RWPE1 (cell line): ENCODE results near the gene FBXL15.

Experiments
- CTCF ChIA-PET: fragments of 350-600 bp; sonication (Branson Sonifier 250); formaldehyde crosslinking; extraction: SDS; loops from one replicate; lab custom pipeline; 2021; lab: Yijun Ruan, JAX
- POLR2A ChIA-PET: fragments of 400-600 bp; formaldehyde crosslinking; extraction: SDS; loops from one replicate; lab custom pipeline; 2020; ENCODE audit warnings: antibody characterized with exemption; ENCODE audit not compliant: low non-redundant PET; lab: Yijun Ruan, JAX
- DNase-seq: peaks from one replicate; pipeline ENCODE4 v3.0.0; 2012; ENCODE audit warnings: low spot score
- H3K27ac ChIP-seq: fragments of 450-650 bp; 2 replicates; pipeline ENCODE4 v1.5.1; 2017
- TF ChIP-seq, protein P1 (sequence below): fragments of 450-650 bp; conservative IDR thresholded peaks from 2 replicates; pipeline ENCODE4 v1.5.1; 2017; ENCODE audit warnings: low read depth, mild to moderate bottlenecking

The FBXL15 gene

DNA sequence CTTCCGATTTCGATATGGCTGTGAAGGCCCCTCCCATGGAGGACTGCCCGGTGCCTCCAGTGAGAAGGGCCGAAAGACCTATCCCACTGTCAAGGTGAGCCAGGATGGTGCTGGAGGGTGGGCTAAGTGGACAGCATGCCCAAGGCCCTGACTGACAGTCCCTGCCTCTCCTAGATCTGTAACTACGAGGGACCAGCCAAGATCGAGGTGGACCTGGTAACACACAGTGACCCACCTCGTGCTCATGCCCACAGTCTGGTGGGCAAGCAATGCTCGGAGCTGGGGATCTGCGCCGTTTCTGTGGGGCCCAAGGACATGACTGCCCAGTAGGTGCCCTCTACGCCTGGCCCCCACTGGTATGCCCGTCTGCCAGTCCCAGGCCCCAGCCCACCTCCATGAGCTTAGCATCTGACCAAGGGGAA lies 23.9 kb upstream of the FBXL15 start:
- TF ChIP-seq, protein P1, sequence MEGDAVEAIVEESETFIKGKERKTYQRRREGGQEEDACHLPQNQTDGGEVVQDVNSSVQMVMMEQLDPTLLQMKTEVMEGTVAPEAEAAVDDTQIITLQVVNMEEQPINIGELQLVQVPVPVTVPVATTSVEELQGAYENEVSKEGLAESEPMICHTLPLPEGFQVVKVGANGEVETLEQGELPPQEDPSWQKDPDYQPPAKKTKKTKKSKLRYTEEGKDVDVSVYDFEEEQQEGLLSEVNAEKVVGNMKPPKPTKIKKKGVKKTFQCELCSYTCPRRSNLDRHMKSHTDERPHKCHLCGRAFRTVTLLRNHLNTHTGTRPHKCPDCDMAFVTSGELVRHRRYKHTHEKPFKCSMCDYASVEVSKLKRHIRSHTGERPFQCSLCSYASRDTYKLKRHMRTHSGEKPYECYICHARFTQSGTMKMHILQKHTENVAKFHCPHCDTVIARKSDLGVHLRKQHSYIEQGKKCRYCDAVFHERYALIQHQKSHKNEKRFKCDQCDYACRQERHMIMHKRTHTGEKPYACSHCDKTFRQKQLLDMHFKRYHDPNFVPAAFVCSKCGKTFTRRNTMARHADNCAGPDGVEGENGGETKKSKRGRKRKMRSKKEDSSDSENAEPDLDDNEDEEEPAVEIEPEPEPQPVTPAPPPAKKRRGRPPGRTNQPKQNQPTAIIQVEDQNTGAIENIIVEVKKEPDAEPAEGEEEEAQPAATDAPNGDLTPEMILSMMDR, result no peak
- H3K27ac ChIP-seq, result peak overlapping the region; percentile 85
- POLR2A ChIA-PET, result interaction anchor here (0.6 kb wide), 1 partner anchor 184 kb away, joined by 7 read pairs; no protein-coding TSS in a partner anchor
- CTCF ChIA-PET, result interaction anchor here (4.6 to 7.6 kb wide), 2 partner anchors 25 to 166 kb away, joined by 41 to 108 read pairs; partner anchors contain the start of gene FBXL15
- DNase-seq, result no peak

DNA sequence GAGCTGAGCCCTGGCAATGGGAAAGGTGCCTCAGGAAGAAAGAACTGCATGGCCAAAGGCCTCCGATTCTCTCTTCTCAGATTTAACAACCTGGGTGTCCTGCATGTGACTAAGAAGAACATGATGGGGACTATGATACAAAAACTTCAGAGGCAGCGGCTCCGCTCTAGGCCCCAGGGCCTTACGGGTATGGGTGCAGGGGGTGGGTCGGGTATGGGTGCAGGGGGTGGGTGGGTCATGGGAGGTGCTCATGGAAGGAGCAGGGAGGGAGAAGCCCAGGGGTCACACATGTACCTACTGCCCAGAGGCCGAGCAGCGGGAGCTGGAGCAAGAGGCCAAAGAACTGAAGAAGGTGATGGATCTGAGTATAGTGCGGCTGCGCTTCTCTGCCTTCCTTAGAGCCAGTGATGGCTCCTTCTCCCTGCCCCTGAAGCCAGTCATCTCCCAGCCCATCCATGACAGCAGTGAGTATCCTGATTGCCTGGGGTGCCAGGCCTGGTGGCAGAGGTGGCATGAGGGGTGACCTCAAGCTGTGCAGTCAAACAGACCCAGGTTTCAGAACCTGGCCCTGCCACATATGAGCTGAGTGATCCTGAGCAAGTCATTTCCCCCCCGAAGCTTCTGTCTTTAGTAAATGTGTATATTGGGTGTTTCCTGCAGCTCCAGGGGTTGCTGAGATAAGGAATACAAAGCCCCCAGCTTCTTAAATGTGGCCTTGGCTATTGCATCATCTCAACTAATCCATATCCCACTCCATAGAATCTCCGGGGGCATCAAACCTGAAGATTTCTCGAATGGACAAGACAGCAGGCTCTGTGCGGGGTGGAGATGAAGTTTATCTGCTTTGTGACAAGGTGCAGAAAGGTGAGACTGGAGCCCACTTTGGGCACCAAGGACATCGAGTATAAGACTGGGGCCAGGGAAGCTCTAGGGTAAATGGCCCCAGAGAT lies 23.1 kb upstream of the FBXL15 start:
- TF ChIP-seq, protein P1, result no peak
- peak overlapping the region; percentile 85 for H3K27ac ChIP-seq
- POLR2A ChIA-PET, result no interaction called here
- no peak for DNase-seq
- CTCF ChIA-PET, result interaction anchor here (3.2 to 8.9 kb wide), 4 partner anchors 13 to 167 kb away, joined by 27 to 108 read pairs (median 60); partner anchors contain the start of gene FBXL15

DNA sequence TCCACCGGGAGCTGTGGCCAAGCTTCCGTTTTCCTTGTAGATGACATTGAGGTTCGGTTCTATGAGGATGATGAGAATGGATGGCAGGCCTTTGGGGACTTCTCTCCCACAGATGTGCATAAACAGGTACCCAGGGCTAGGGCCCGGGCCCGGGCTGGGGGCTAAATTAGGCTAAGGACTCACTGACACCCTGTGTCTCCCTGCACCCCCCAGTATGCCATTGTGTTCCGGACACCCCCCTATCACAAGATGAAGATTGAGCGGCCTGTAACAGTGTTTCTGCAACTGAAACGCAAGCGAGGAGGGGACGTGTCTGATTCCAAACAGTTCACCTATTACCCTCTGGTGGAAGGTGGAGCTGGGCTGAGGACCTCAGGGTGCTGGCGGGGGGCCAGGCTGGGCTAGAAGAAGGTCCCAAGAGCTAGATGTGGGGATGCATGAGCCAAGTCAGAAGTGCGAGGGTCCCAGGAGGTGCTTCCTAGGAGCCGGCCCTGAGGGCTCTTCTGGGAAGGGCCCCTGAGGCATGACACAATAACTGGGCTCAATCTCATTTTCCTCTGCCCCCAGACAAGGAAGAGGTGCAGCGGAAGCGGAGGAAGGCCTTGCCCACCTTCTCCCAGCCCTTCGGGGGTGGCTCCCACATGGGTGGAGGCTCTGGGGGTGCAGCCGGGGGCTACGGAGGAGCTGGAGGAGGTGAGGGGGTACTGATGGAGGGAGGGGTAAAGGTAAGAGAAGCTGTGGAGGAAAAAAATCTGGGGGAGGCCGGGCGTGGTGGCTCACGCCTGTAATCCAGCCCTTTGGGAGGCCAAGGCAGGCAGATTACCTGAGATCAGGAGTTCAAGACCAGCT lies 22.2 kb upstream of the FBXL15 start:
- POLR2A ChIA-PET, result interaction anchor here (0.7 kb wide), 1 partner anchor 226 kb away, joined by 4 read pairs; no protein-coding TSS in a partner anchor
- peak overlapping the region; percentile 85 for H3K27ac ChIP-seq

DNA sequence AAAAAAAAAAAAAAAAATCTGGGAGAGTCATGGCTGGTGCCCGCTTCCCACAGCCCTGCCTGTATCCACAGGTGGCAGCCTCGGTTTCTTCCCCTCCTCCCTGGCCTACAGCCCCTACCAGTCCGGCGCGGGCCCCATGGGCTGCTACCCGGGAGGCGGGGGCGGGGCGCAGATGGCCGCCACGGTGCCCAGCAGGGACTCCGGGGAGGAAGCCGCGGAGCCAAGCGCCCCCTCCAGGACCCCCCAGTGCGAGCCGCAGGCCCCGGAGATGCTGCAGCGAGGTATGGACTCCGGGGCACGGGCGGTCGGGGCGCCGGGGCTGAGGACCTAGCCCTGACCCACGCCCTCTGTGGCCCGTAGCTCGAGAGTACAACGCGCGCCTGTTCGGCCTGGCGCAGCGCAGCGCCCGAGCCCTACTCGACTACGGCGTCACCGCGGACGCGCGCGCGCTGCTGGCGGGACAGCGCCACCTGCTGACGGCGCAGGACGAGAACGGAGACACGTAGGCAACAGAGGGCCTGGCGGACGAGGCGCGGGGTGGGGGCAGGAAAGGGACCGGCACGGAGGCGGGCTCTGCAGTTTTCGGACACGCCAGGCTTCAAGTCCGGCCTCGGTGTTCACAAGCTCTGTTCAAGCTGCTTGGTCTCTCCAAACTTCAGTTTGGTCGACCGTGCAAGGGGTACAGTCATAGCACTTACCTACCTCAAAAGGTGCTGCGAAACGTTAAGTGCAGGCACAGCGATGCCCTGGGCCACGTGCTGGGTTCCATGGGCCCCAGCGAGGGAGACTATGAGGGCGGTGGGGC lies 21.2 kb upstream of the FBXL15 start:
- CTCF ChIA-PET, result interaction anchor here (0.5 to 8.9 kb wide), 28 partner anchors 9 to 1368 kb away, joined by 3 to 108 read pairs (median 4); partner anchors contain the start of genes C10orf95, ELOVL3, FBXL15 and PSD
- H3K27ac ChIP-seq, result peak overlapping the region; percentile 85
- peak; percentile 84 for DNase-seq
- TF ChIP-seq, protein P1, result peak; percentile 96
- POLR2A ChIA-PET, result interaction anchor here (0.7 kb wide), 1 partner anchor 227 kb away, joined by 4 read pairs; no protein-coding TSS in a partner anchor

More for the DNA sequence above, 22.2 kb upstream of the FBXL15 start:
- CTCF ChIA-PET, result interaction anchor here (0.6 to 8.9 kb wide), 7 partner anchors 12 to 230 kb away, joined by 3 to 108 read pairs (median 12); partner anchors contain the start of gene FBXL15
- TF ChIP-seq, protein P1, result no peak
- DNase-seq, result no peak

DNA sequence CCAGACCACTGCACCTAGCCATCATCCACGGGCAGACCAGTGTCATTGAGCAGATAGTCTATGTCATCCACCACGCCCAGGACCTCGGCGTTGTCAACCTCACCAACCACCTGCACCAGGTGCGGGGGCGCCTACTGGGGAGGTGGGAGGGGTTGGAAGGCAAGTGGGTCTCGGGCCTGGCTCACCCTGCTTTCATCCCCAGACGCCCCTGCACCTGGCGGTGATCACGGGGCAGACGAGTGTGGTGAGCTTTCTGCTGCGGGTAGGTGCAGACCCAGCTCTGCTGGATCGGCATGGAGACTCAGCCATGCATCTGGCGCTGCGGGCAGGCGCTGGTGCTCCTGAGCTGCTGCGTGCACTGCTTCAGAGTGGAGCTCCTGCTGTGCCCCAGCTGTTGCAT lies 20.6 kb upstream of the FBXL15 start:
- TF ChIP-seq, protein P1, result no peak
- DNase-seq, result no peak
- POLR2A ChIA-PET, result no interaction called here
- peak overlapping the region; percentile 85 for H3K27ac ChIP-seq
- CTCF ChIA-PET, result interaction anchor here (0.5 to 8.9 kb wide), 21 partner anchors 10 to 566 kb away, joined by 3 to 108 read pairs (median 4); partner anchors contain the start of genes C10orf95, ELOVL3, FBXL15 and PSD
